AG08396 (cell line): Measurements from ENCODE around the gene TMEM240.
"Not testable (repeated sequence)": the region's sequence is repeated elsewhere in the genome, so short reads cannot be mapped to it uniquely, and the experiment has no call there.

Experiments used
- DNase-seq: peaks from one replicate; pipeline ENCODE4 v3.0.0; 2012; ENCODE audit warnings: low spot score, mixed read lengths

Gene TMEM240

GRCh38 chr1:1557688-1558087 lies 17.3 kb upstream of the TMEM240 start:
- not testable (repeated sequence) for DNase-seq

DNA sequence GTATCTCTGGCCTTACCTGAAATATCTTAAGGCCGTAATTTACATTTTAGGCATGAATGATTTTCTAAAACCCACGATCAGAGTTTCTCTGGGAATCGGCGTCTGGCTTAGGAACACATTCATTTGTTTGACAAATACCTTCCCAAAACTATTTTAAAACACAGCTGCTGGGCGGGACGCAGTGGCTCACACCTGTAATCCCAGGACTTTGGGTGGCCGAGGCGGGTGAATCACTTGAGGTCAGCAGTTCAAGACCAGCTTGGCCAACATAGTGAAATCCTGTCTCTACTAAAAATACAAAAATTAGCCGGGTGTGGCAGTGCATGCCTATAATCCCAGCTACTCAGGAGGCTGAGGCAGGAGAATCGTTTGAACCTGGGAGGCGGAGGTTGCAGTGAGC lies 16.5 kb upstream of the TMEM240 start:
- DNase-seq: not testable (repeated sequence)

- no peak for DNase-seq
Measured at GRCh38 chr1:1556505-1556904, 16.1 kb upstream of the TMEM240 start.

DNA sequence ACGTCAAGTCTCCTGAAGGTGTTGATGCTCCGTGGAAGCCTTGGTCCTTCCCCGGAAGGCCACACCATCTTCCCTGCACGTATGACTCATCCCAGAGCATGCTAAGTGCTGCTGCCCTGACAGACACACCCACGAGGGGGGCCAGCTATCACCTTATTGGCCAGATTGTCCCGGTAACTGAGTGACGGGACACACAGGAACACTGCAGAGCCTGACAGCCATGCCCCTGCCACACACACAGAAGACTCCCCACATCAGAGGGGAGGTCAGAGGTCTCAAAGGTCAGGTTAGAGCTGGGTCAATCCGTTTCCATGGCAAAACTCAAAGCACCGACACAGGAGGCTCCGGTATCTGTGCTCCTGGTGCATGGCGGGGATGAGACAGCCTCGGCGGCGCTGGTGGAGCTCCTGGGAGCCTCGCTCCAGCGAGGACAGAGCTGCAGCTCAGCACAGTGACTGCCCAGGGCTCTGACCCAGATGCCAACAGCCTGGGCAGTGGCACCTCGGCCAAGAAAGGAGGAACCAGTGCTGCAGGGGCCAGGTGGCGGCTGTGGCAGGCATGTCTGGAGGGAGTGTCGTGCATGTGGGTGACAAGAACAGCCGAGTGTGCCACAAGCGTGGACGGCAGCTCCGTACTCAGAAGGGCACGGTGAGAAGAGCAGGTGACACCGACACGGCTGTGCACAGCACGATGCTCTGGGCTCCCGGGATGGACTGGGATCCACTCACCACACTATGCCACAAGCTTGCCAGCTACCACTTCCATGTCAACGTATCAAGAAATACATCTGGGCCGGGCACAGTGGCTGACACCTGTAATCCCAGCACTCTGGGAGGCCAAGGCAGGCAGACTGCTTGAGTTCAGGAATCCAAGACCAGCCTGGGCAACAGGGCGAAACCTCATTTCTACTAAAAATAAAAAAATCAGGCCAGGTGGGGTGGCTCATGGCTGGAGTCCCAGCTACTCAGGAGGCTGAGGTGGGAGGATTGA lies 14.8 kb upstream of the TMEM240 start:
- peak; percentile 89 for DNase-seq

- DNase-seq: no peak
Measured at GRCh38 chr1:1554550-1554925, 14.1 kb upstream of the TMEM240 start.

- DNase-seq: no peak
Measured at GRCh38 chr1:1553821-1554494, 13.5 kb upstream of the TMEM240 start.

- DNase-seq: no peak
Measured at GRCh38 chr1:1552263-1552639, 11.8 kb upstream of the TMEM240 start.

DNA sequence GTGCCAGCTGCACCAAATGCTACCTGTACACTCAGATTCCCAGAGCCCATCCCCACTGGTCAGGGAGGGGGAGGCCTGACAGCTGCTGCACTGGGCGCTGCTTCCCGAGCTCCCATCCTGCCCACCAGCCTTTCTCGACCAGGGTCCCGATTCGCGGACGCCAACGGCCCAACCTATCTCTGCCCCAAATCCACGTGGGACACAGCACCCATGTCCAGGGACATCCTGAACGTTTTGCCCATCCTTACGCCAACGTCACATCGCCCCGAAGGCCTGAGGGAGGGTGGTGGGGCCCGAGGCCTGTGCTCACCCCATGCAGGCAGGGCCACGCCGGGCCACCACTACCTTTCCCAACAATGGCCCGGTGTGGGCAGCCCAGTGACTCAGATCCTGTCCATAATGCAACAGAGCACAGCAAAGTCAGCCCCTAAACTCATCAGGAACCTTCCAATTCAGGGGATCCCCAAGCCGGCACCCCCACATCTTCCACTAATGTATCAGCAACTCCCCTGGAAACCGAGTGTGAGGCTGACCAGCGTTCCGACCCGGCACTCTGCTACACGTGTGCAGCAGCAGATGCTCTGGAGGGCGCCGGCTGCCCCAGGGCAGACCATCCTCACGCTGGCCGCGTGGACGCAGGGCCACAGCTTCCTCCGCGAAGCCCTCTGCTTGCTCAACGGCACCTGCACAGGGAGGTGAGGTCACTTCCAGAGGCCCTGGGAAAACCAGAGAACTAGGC lies 11.3 kb upstream of the TMEM240 start:
- DNase-seq: no peak

GRCh38 chr1:1550591-1551432 lies 10.4 kb upstream of the TMEM240 start:
- peak; percentile 75 for DNase-seq

GRCh38 chr1:1550087-1550486 lies 9.7 kb upstream of the TMEM240 start:
- DNase-seq: no peak

DNA sequence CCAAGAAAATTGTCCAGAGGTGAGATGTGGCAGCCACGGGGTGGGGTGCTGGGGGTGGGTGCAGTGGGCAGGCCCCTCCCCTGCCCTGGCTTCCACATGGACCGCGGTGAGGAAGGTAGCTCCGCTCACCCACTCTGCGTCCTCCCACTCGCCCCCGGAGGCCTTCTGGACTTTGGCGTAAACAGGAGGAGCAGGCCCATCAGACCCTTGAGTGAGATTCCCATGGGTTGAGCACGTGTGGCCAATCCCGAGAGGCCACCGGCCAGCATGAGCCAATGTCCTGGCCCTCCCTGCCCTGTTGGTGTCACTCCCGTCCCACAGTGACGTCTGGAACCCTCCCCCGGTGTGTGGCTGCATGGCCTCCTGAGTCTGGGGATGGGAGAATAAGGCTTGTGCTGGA lies 8.2 kb upstream of the TMEM240 start:
- DNase-seq: no peak

DNA sequence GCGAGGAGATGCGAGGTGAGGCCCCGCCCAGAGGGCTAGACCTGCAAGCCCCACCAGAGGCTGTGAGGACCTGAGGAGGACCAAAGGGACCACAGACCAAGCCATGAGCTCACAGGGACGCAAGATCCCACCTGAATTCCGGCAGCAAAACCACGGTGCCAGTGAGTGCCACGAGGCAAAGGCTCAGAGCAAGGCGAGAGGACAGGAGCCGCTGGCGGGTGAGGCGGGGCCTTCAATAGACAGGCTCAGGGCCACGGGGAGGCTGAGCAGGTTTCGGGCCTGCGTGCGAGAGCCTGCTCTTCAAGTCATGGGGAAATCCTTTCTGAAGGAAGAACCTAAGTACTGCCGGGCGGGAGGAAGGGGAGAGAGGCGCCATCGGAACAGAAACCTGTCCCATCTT lies 7.1 kb upstream of the TMEM240 start:
- no peak for DNase-seq

- DNase-seq: no peak
Measured at GRCh38 chr1:1547011-1547410, 6.6 kb upstream of the TMEM240 start.

DNA sequence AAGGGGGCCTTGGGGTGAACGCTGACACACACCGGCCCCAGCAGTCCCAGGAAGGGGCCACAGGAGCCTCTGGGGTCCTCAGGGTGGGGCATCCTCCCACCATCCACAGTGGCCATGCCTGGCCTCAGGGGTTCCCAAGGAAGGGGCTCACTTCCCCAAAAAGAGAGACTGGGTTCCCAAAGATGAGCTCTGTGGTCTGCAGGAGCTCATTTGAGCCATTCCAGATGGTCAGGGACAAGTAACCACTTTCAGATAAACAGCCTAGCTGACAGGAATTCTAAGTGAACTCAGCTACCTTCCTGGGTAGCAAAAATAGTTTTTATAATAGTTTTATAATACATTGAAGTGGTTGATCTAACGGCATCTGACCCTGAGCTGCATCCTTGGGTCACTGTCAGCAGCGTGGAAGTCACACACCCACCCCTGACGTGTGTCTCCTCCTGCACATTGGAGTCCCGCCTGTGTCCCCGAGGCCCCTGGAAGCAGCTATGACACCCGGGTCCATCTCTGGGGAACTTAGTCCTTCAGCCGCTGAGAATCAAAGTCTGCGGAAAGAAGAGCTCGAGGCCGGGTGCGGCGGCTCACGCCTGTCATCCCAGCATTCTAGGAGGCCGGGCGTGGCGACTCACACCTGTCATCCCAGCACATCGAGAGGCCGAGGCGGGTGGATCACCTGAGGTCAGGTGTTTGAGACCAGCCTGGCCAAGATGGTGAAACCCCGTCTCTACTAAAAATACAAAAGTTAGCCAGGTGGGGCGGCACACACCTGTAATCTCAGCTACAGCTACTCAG lies 5.7 kb upstream of the TMEM240 start:
- no peak for DNase-seq

DNA sequence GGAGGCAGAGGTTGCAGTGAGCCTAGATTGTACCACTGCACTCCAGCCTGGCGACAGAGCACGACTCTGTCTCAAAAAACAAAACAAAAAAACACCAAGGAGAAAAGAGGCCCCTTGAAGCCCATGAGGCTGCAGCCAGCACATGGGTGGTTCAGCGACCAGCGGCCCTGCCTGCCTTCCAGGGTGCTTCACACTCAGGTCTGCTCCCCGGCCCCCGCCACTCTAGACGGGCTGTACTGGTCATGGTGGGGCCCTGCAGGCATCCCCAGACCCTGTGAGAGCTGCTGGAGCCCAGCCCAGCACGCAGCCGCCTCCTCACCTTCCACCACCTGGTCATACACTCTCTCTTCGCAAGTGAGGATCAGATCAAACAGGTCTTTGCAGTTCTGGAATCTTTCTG lies 4.1 kb upstream of the TMEM240 start:
- DNase-seq: no peak

- DNase-seq: no peak
Measured at GRCh38 chr1:1543706-1544099, 3.3 kb upstream of the TMEM240 start.

DNA sequence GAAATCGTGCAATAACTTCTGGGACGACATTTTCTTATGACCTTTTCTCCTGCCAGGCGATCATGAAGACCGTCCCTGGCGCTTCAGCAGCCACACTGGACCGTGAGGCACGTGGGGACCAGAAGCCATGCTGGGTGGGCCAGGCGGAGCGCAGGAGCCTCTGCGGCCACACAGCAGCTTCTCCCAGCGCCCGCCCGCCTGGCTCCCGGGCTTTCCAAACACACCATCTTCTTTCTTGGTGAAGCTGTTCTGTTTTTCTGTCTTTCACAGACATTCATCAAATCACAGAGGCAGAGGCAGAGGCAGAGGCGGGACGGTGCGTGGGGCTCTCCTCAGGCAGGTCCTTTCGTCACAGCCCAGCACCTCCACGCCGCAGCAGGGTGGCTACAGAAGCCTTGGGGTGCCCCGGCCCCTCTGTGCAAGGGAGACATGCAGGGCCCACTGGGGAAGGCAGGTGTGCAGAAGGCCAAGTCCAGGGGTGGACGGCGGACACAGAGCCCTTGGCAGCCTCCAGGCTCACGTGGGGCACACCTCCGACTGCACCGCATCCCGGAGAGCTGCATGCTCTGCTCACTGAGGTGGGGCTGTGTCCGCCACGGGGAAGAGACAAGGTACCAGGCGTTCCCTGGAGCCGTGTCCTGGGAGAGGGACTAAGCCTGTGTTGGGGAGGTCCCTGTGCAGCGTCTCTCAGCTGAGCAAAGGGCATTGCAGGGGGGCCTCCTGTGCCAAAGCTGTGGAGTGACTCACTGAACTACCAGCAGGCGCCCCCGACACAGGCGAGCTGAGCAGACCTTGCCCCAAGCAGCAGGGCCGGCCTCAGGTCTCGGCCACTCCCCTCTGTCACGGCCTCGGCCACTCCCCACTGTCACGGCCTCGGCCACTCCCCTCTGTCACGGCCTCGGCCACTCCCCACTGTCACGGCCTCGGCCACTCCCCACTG lies 2.6 kb upstream of the TMEM240 start:
- DNase-seq: no peak

GRCh38 chr1:1541956-1542765 lies 1.7 kb upstream of the TMEM240 start:
- DNase-seq: no peak
